GM13977 (cell line): ENCODE results near the gene DMTF1.

Experiments
- DNase-seq: peaks from one replicate; pipeline ENCODE4 v3.0.0; 2012; ENCODE audit warnings: low spot score
- CTCF ChIP-seq: IDR thresholded peaks from 2 replicates; pipeline ENCODE4 v1.5.1; 2012; ENCODE audit warnings: mild to moderate bottlenecking, control low read depth; ENCODE audit not compliant: insufficient read depth; ENCODE audit errors: extremely low read depth, missing control alignments
- in situ Hi-C: fragments of 300-500 bp; cut with MboI; formaldehyde crosslinking; loops from one replicate; pipeline ENCODE4 v1.12.0; 2022; ENCODE audit warnings: low sequenced_read_pairs, low pct_unique_long_range_greater_than_20kb, mixed read lengths, inconsistent platforms; ENCODE audit not compliant: unreplicated experiment

DMTF1 gene

DNA sequence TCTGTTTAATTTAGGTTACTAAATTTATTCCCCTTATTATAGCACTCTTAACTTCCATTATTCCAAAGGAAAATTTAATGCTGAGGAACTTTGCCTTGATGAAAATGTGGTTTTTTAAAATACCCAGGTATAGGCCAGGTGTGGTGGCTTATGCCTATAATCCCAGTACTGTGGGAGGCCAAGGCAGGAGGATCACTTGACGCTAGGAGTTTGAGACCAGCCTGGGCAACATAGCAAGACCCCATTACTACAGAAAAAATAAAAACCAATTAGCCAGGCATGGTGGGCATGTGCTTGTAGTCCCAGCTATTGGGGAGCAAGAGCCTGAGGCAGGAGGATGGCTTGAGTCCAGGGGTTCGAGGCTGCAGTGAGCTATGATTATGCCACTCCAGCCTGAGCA, 34.9 kb downstream of the DMTF1 start:
- TF ChIP-seq CTCF = no peak
- DNase-seq = no peak
- in situ Hi-C loops = no loop called here

- DNase-seq = no peak
- in situ Hi-C loops = no loop called here
- TF ChIP-seq CTCF = no peak
These were observed 36.7 kb downstream of the DMTF1 start for GRCh38 chr7:87188930-87189329.

DNA sequence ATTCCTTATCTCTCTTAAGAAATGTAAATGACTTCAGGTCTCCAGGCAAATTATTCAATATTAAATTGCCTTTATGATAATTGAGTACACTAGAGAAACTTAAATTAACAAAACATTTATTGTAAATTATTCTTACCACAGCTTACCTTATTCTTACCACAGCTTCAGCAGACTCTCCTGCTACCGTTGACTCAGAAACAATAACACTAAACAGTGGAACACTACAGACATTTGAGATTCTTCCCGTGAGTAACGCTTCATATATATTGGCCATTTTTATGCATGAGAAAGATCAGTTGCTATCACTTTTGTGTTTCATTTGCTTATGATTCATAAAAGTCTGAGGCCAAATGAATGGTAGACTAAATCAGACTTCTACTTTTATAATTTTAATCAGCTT, 38.5 kb downstream of the DMTF1 start:
- in situ Hi-C loops = no loop called here
- DNase-seq = no peak
- TF ChIP-seq CTCF = no peak

GRCh38 chr7:87192784-87193487, 40.7 kb downstream of the DMTF1 start:
- in situ Hi-C loops = no loop called here
- no peak for TF ChIP-seq CTCF
- DNase-seq = no peak

DNA sequence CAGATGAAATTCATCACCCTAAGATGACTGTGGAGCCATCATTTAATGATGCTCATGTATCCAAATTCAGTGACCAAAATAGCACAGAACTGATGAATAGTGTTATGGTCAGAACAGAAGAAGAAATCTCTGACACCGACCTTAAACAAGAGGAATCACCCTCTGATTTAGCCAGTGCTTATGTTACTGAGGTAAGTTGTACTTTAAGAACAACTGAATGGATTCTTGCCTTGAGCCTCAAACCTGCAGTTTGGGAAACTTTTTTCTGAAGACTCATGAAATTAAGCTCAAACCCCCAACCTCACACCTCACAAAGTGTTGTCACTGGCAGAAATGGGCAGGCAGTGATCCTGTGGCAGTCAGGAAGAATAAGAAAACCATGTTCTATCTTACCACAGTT, 41.7 kb downstream of the DMTF1 start:
- no peak for TF ChIP-seq CTCF
- in situ Hi-C loops = no loop called here
- no peak for DNase-seq

DNA sequence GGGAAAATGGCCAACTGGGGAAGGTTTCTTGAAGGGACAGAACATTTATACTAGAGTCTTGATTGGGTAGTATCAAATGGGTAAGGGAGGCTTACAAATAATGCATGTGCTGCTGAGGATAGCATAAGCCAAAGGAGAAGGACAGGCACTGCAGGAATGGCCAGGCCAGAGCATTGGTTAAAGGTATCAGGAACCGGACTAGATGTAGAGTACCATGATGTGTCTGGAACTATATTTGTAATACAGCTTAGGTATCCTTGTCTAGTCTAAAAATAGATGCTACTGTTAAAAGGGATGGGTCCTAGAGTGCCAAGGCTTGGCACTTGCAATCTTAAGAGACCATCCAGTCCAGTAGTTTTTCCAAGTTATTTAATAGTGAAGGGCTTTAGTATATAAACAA, 47.0 kb downstream of the DMTF1 start:
- TF ChIP-seq CTCF = no peak
- no peak for DNase-seq
- in situ Hi-C loops = no loop called here
